Endothelial cell of umbilical vein (primary cell): ENCODE measurements around the gene TWF2. TPM values are rescaled to one million over a fixed set of nuclear protein-coding genes. Genes with fewer than 3 reads are reported as not detected.

Source experiments
- BruUV-seq: library from RNA; stranded (reverse); fragments of 400-500 nt; replicated peaks from 2 replicates; lab custom pipeline; 2021; lab: Mats Ljungman, UMichigan
- CTCF ChIA-PET: fragments of 300-600, 350-600 bp; sonication (Branson Sonifier 250); formaldehyde crosslinking; loops from one replicate; lab custom pipeline; 2021; ENCODE audit warnings: antibody characterized with exemption, inconsistent platforms; lab: Charles Lee
- POLR2A ChIA-PET: fragments of 300-600, 350-600 bp; sonication (Branson Sonifier 250); formaldehyde crosslinking; loops from one replicate; lab custom pipeline; 2021; ENCODE audit warnings: antibody characterized with exemption, inconsistent platforms; lab: Charles Lee
- DNase-seq: peaks from one replicate; pipeline ENCODE4 v3.0.0-alpha.2; 2011; ENCODE audit warnings: low read depth, low spot score
- FAIRE-seq: peaks from 2 replicates; lab custom pipeline; 2011; peaks lifted over from hg19 to GRCh38; lab: Jason Lieb, UNC
- H2AFZ ChIP-seq: 2 replicates; pipeline ENCODE4 v1.6.0; 2012; ENCODE audit warnings: low read depth, low read length, control low read depth, inconsistent platforms
- H3K27ac ChIP-seq: 2 replicates; pipeline ENCODE4 v1.5.1; 2011; ENCODE audit warnings: low read depth, mild to moderate bottlenecking, control low read depth, low read length, moderate library complexity; ENCODE audit not compliant: insufficient read depth
- H3K27me3 ChIP-seq, 2 experiments: 2 replicates each; pipeline versions ENCODE4 v1.6.0 to v1.6.1; 2011; ENCODE audit warnings: low read length in 2 of 2, mixed read lengths in 1 of 2; ENCODE audit not compliant: control insufficient read depth in 2 of 2, insufficient read depth in 2 of 2
- H3K36me3 ChIP-seq, 2 experiments: 2 replicates in 1 of 2; 3 replicates in 1 of 2; pipeline ENCODE4 v1.5.1; 2011; ENCODE audit warnings: low read length in 2 of 2, mild to moderate bottlenecking in 1 of 2, moderate library complexity in 1 of 2; ENCODE audit not compliant: control insufficient read depth in 2 of 2, insufficient read depth in 2 of 2; ENCODE audit errors: extremely low read depth in 1 of 2
- H3K4me1 ChIP-seq: 3 replicates; pipeline ENCODE4 v1.5.1; 2011; ENCODE audit warnings: mild to moderate bottlenecking, low read length; ENCODE audit not compliant: control insufficient read depth, insufficient read depth; ENCODE audit errors: extremely low read depth
- H3K4me2 ChIP-seq: 2 replicates; pipeline ENCODE4 v1.6.1; 2011; ENCODE audit warnings: low read length, control low read depth, mixed read lengths; ENCODE audit not compliant: insufficient read depth
- H3K4me3 ChIP-seq, 3 experiments: fragments of 200-600 bp in 1 of 3; sonication (generic), shearing (Covaris generic) in 1 of 3; replicated peaks in 1 of 3; 2 replicates each; pipeline ENCODE4 v1.5.1; 2011 to 2016; ENCODE audit warnings: control low read depth in 3 of 3, low read length in 3 of 3, mild to moderate bottlenecking in 2 of 3, inconsistent platforms in 1 of 3, low read depth in 1 of 3, moderate library complexity in 1 of 3; ENCODE audit not compliant: insufficient read depth in 1 of 3
- H3K79me2 ChIP-seq: 2 replicates; pipeline ENCODE4 v1.6.0; 2012; ENCODE audit warnings: low read length, inconsistent platforms; ENCODE audit not compliant: control insufficient read depth, insufficient read depth
- H3K9ac ChIP-seq: replicated peaks from 2 replicates; pipeline ENCODE3; 2011; ENCODE audit warnings: low read length, control low read depth; ENCODE audit not compliant: insufficient read depth; ENCODE audit errors: extremely low read depth
- H3K9me1 ChIP-seq: replicated peaks from 3 replicates; pipeline ENCODE4 v1.6.0; 2011; ENCODE audit warnings: mild to moderate bottlenecking, low read length; ENCODE audit not compliant: control insufficient read depth, insufficient read depth; ENCODE audit errors: extremely low read depth
- H3K9me3 ChIP-seq: replicated peaks from 2 replicates; pipeline ENCODE4 v1.5.1; 2012; ENCODE audit warnings: low read length, inconsistent platforms; ENCODE audit not compliant: control insufficient read depth, insufficient read depth
- H4K20me1 ChIP-seq: replicated peaks from 2 replicates; pipeline ENCODE3; 2011; ENCODE audit warnings: mild to moderate bottlenecking, low read length; ENCODE audit not compliant: control insufficient read depth, insufficient read depth; ENCODE audit errors: extremely low read depth
- EZH2 ChIP-seq: IDR thresholded peaks from 2 replicates; pipeline ENCODE4 v1.6.1; 2012; ENCODE audit warnings: borderline replicate concordance, low read depth, mild to moderate bottlenecking, moderate library complexity, low read length, inconsistent platforms; ENCODE audit not compliant: severe bottlenecking
- FOS ChIP-seq: IDR thresholded peaks from 2 replicates; pipeline ENCODE4 v1.6.1; 2011; ENCODE audit warnings: mild to moderate bottlenecking, low read length, moderate library complexity, borderline replicate concordance; ENCODE audit not compliant: insufficient read depth
- GATA2 ChIP-seq: IDR thresholded peaks from 2 replicates; pipeline ENCODE4 v1.7.0; 2011; ENCODE audit warnings: low read depth, mild to moderate bottlenecking, moderate library complexity, mixed read lengths, low read length; ENCODE audit not compliant: insufficient read length, insufficient read depth
- JUN ChIP-seq: IDR thresholded peaks from 2 replicates; pipeline ENCODE4 v1.6.1; 2011; ENCODE audit warnings: borderline replicate concordance, low read depth; ENCODE audit not compliant: insufficient read length, insufficient read depth
- POLR2AphosphoS5 ChIP-seq: IDR thresholded peaks from 2 replicates; pipeline ENCODE4 v1.6.1; 2012; ENCODE audit warnings: low read depth, mild to moderate bottlenecking, control low read depth, low read length, moderate library complexity; ENCODE audit not compliant: insufficient read depth
- dilution Hi-C: fragments of 300-500 bp; cut with MboI; formaldehyde crosslinking; loops from one replicate; pipeline ENCODE4 v1.15.0; 2019; ENCODE audit warnings: low sequenced_read_pairs; ENCODE audit not compliant: extremely low pct_ligation_motif_present
- intact Hi-C: fragments of 100-400 bp; cut with micrococcal nuclease; formaldehyde crosslinking; loops from one replicate; pipeline ENCODE4 v1.10.0; 2022
- polyA plus RNA-seq, 4 experiments: library from polyadenylated mRNA; depleted of rRNA in 3 of 4; stranded (reverse) in 3 of 4; unstranded in 1 of 4; fragments of >200 nt; gene quantifications; 2 replicates each; pipeline versions ENCODE4 v1.2.1 to v1.2.3, GENCODE V29; 2011 to 2012; ENCODE audit warnings: missing spikeins in 1 of 4
- total RNA-seq: library from RNA; stranded (reverse); gene quantifications from 2 replicates; pipeline ENCODE4 v1.2.3, GENCODE V29; 2021
- TF ChIP-seq, protein P1 (sequence below): IDR thresholded peaks from 2 replicates; pipeline ENCODE4 v1.6.1; 2011; ENCODE audit not compliant: insufficient read depth, insufficient read length
- TF ChIP-seq, protein P2 (sequence below), 2 donors: IDR thresholded peaks; 1 replicate in 1 of 2; 2 replicates in 1 of 2; pipeline ENCODE4 v1.5.1; 2011; ENCODE audit warnings: low read length in 2 of 2, mild to moderate bottlenecking in 2 of 2, moderate library complexity in 2 of 2, control low read depth in 1 of 2, inconsistent platforms in 1 of 2, low read depth in 1 of 2; ENCODE audit not compliant: insufficient read depth in 1 of 2; ENCODE audit errors: extremely low read depth in 1 of 2

The TWF2 gene
- total and polyA plus RNA-seq, 2 donors (not counting 3 experiments of a cell fraction or from before 2014, with no cell fraction given), result 82.9 to 134 TPM

DNA sequence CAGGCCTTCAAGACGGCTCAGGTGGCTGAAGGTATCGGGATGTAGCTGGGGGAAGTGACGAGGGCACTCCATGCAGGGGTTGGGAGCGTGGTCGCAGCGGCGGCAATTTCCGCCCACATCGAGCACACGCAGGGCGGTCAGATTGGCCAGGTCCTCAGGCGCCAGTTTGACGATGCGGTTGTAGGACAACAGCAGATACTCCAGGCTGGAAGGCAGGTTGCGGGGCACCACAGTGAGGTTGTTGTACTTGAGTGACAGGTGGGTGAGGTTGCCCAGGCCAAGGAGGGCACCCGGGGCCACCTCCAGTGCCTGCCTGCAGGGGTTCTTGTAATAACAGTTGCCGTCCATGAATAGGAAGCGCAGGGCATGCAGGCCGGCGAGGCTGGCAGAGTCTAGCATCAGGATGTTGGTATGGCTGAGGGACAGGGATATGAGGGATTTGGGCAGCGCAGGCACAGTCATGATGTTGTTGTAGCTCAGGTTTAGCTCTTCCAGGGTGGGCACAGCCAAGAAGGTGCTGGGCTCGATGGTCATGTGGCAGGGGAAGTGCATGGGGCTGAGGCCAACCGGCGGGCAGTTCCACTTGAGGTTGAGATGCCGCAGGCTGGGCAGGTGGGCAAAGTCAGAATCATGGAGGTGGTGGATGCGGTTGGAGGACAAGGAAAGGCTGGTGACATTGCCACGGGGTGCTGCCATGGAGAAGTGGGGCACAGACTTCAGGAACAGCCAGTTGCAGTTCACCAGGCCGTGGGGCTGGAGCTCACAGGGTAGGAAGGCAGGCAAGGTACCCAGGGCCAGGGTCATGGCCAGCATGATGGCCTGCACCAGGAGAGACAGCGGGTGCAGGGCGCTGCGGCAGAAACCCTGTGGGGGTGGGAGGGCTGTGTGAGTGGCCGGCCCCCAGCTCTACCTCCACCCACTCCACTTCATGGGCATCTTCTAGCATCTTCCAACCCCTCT, 15.2 kb downstream of the TWF2 start:
- no peak overlapping the region for H3K27ac ChIP-seq
- no peaks in the 10 kb centered on the region for H3K36me3 ChIP-seq
- H3K4me3 ChIP-seq, result no peak overlapping the region
- H3K9me1 ChIP-seq, result no peaks in the 10 kb centered on the region
- H3K4me1 ChIP-seq, result peaks cover 10% of the 10 kb centered on the region
- ChIA-PET POLR2A (no interaction called here), CTCF (interaction anchor here (1.5 to 9.7 kb wide), 3 partner anchors 8 to 116 kb away, joined by 10 to 133 read pairs (median 104); partner anchors contain the start of gene TWF2)
- FAIRE-seq, result no peak
- H4K20me1 ChIP-seq, result no peaks in the 10 kb centered on the region
- DNase-seq, result no peak
- H2AFZ ChIP-seq, result no peak overlapping the region
- no peaks in the 10 kb centered on the region for H3K79me2 ChIP-seq
- TF ChIP-seq FOS (no peak), GATA2 (no peak), POLR2AphosphoS5 (no peak), EZH2 (no peak), JUN (no peak)
- TF ChIP-seq, protein P1, sequence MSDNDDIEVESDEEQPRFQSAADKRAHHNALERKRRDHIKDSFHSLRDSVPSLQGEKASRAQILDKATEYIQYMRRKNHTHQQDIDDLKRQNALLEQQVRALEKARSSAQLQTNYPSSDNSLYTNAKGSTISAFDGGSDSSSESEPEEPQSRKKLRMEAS, result no peak
- TF ChIP-seq, protein P2, sequence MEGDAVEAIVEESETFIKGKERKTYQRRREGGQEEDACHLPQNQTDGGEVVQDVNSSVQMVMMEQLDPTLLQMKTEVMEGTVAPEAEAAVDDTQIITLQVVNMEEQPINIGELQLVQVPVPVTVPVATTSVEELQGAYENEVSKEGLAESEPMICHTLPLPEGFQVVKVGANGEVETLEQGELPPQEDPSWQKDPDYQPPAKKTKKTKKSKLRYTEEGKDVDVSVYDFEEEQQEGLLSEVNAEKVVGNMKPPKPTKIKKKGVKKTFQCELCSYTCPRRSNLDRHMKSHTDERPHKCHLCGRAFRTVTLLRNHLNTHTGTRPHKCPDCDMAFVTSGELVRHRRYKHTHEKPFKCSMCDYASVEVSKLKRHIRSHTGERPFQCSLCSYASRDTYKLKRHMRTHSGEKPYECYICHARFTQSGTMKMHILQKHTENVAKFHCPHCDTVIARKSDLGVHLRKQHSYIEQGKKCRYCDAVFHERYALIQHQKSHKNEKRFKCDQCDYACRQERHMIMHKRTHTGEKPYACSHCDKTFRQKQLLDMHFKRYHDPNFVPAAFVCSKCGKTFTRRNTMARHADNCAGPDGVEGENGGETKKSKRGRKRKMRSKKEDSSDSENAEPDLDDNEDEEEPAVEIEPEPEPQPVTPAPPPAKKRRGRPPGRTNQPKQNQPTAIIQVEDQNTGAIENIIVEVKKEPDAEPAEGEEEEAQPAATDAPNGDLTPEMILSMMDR (IDR thresholded peaks at IDR 0.05; ENCODE audit: extremely low read depth in 1 of 2, insufficient read depth in 1 of 2, low read depth in 1 of 2, low read length in 2 of 2), result no peak
- H3K4me2 ChIP-seq, result no peak overlapping the region
- intact Hi-C loops, result no loop called here
- no peaks in the 10 kb centered on the region for H3K9me3 ChIP-seq
- H3K27me3 ChIP-seq, result no peaks in the 10 kb centered on the region
- no peak overlapping the region for H3K9ac ChIP-seq
- dilution Hi-C loops, result no loop called here
- no TSS peak for BruUV-seq
